OCI-LY1 (cell line): ENCODE measurements around the gene CYSRT1.

Experiments
- EZH2 ChIP-seq: fragments of 200-600 bp; sonication (generic), shearing (Covaris generic); IDR thresholded peaks from 2 replicates; pipeline ENCODE4 v1.8.0; 2017; ENCODE audit warnings: borderline replicate concordance, mixed run types, mild to moderate bottlenecking, antibody characterized with exemption, low read length, moderate library complexity, mixed read lengths
- TF ChIP-seq, protein P1 (sequence below): fragments of 200-600 bp; sonication (generic), shearing (Covaris generic); IDR thresholded peaks from 2 replicates; pipeline ENCODE4 v1.5.1; 2017; ENCODE audit warnings: mild to moderate bottlenecking, antibody characterized with exemption, low read length, moderate library complexity, mixed read lengths

DNA sequence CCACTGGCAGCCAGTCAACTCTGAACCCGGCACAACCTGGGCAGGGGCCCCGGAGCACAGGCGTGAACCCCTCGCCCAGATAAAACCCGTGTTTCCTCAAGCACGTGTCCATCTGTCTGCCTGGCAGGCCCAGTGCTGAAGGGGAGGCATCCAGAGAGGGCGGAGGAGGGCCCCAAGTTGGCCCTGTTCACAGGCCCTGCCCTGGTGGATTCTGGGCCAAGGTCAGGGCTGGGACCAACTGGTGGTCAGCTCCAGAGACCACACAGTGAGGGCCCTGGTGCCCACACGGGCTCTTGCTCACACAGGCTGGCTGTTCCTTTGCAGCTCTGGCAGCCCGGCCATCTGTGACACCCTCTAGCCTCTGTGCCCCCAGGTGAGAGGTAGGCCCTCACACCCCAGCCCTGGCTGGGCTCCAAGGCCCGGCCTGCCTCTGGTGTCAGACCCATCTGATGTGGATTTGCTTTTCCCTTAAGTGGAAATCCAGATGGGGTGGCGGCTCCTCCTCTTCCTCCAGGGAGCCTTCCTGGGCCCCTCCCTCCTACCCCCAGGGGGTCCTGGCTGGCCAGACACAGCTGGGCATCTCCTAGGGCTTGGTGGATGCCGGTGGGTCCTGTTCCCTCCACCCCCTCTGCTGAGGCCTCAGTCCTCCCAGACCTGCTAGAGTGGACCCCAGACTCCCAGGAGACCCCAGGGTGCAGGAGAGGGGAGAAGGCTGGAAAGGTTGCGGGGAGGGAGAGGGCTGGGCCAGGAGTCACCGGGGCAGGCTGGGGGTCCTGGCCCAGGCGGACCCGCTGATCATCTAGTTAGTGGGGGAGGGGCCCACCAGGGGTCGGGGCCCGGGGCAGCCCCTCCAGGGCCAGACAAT is 25.6 kb downstream of the CYSRT1 start:
- TF ChIP-seq, protein P1, sequence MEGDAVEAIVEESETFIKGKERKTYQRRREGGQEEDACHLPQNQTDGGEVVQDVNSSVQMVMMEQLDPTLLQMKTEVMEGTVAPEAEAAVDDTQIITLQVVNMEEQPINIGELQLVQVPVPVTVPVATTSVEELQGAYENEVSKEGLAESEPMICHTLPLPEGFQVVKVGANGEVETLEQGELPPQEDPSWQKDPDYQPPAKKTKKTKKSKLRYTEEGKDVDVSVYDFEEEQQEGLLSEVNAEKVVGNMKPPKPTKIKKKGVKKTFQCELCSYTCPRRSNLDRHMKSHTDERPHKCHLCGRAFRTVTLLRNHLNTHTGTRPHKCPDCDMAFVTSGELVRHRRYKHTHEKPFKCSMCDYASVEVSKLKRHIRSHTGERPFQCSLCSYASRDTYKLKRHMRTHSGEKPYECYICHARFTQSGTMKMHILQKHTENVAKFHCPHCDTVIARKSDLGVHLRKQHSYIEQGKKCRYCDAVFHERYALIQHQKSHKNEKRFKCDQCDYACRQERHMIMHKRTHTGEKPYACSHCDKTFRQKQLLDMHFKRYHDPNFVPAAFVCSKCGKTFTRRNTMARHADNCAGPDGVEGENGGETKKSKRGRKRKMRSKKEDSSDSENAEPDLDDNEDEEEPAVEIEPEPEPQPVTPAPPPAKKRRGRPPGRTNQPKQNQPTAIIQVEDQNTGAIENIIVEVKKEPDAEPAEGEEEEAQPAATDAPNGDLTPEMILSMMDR: no peak
- TF ChIP-seq EZH2: no peak
